Measurements from ENCODE around the gene FSIP1.

Gene FSIP1

GRCh38 chr15:39785841-39786240 is 3.2 kb upstream of the FSIP1 start:
- TF ChIP-seq EZH2 (IDR thresholded peaks at IDR 0.05; ENCODE audit: borderline replicate concordance, low read length), result no peak
- TF ChIP-seq, protein P1, sequence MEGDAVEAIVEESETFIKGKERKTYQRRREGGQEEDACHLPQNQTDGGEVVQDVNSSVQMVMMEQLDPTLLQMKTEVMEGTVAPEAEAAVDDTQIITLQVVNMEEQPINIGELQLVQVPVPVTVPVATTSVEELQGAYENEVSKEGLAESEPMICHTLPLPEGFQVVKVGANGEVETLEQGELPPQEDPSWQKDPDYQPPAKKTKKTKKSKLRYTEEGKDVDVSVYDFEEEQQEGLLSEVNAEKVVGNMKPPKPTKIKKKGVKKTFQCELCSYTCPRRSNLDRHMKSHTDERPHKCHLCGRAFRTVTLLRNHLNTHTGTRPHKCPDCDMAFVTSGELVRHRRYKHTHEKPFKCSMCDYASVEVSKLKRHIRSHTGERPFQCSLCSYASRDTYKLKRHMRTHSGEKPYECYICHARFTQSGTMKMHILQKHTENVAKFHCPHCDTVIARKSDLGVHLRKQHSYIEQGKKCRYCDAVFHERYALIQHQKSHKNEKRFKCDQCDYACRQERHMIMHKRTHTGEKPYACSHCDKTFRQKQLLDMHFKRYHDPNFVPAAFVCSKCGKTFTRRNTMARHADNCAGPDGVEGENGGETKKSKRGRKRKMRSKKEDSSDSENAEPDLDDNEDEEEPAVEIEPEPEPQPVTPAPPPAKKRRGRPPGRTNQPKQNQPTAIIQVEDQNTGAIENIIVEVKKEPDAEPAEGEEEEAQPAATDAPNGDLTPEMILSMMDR (IDR thresholded peaks at IDR 0.05; ENCODE audit: low read length), result no peak
- no peaks in the 10 kb centered on the region for H3K79me2 ChIP-seq (ENCODE audit: insufficient read depth, low read length)
- H3K9me2 ChIP-seq (ENCODE audit: low read depth, low read length), result no peaks in the 10 kb centered on the region
- peaks cover 8% of the 10 kb centered on the region for H3K9me3 ChIP-seq (ENCODE audit: low read length)
- no peaks in the 10 kb centered on the region for H3F3A ChIP-seq (ENCODE audit: insufficient read depth, low read length)
- no peak overlapping the region for H3K4me3 ChIP-seq (ENCODE audit: low read depth, low read length, poor library complexity, severe bottlenecking)
- peaks cover 31% of the 10 kb centered on the region for H3K4me1 ChIP-seq (ENCODE audit: insufficient read depth, low read length, severe bottlenecking)
- H3K4me2 ChIP-seq (ENCODE audit: low read length), result no peak overlapping the region
- no peak overlapping the region for H2AFZ ChIP-seq (ENCODE audit: low read length)
- no peaks in the 10 kb centered on the region for H3K27me3 ChIP-seq (ENCODE audit: insufficient read depth, low read length)
- no peaks in the 10 kb centered on the region for H4K20me1 ChIP-seq (ENCODE audit: insufficient read depth, low read length)
- H3K36me3 ChIP-seq (ENCODE audit: insufficient read depth, low read length), result no peaks in the 10 kb centered on the region
- no peak overlapping the region for H3K9ac ChIP-seq (ENCODE audit: low read length)
- H3K27ac ChIP-seq (ENCODE audit: low read depth, low read length, poor library complexity, severe bottlenecking), result no peak overlapping the region

GRCh38 chr15:39785139-39785538 is 2.5 kb upstream of the FSIP1 start:
- Histone ChIP-seq H3K79me2 (ENCODE audit: insufficient read depth, low read length) (no peaks in the 10 kb centered on the region), H3K9ac (ENCODE audit: low read length) (no peak overlapping the region), H4K20me1 (ENCODE audit: insufficient read depth, low read length) (no peaks in the 10 kb centered on the region), H3F3A (ENCODE audit: insufficient read depth, low read length) (no peaks in the 10 kb centered on the region), H3K4me2 (ENCODE audit: low read length) (no peak overlapping the region; the same call in 1 of the 2 replicates), H3K36me3 (ENCODE audit: insufficient read depth, low read length) (no peaks in the 10 kb centered on the region), H3K4me3 (ENCODE audit: low read depth, low read length, poor library complexity, severe bottlenecking) (no peak overlapping the region), H3K9me3 (ENCODE audit: low read length) (peaks cover 8% of the 10 kb centered on the region), H3K9me2 (ENCODE audit: low read depth, low read length) (no peaks in the 10 kb centered on the region), H2AFZ (ENCODE audit: low read length) (no peak overlapping the region), H3K27ac (ENCODE audit: low read depth, low read length, poor library complexity, severe bottlenecking) (no peak overlapping the region), H3K27me3 (ENCODE audit: insufficient read depth, low read length) (no peaks in the 10 kb centered on the region), H3K4me1 (ENCODE audit: insufficient read depth, low read length, severe bottlenecking) (peaks cover 31% of the 10 kb centered on the region)
- TF ChIP-seq EZH2 (IDR thresholded peaks at IDR 0.05; ENCODE audit: borderline replicate concordance, low read length), result no peak
- TF ChIP-seq, protein P1 (IDR thresholded peaks at IDR 0.05; ENCODE audit: low read length), result no peak

DNA sequence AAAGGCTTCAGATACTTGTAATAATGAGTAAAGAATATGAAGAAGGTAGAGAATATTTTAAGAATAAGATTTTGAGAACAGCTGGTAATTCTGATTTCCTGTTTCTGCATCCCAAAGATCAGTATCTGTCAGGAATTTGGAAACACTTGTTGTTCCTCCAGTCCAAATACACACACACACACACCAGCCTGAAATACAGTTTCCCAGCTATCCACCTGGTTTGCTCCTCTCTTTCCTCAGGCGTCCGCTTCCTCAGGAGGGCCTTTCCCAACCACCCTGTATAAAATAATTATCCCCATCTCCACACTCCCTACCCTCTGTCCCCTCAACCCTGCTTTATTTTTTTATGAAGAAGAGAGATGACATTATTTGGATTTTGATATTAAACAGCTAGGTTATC is 2.0 kb upstream of the FSIP1 start:
- Histone ChIP-seq H3K79me2 (ENCODE audit: insufficient read depth, low read length) (no peaks in the 10 kb centered on the region), H3K4me3 (ENCODE audit: low read depth, low read length, poor library complexity, severe bottlenecking) (no peak overlapping the region), H3K9me3 (ENCODE audit: low read length) (peaks cover 8% of the 10 kb centered on the region), H2AFZ (ENCODE audit: low read length) (no peak overlapping the region), H3K9ac (ENCODE audit: low read length) (no peak overlapping the region), H3K4me2 (ENCODE audit: low read length) (0 out of 2 replicates have a peak overlapping the region, but pooled peaks have one; percentile 90), H3K27me3 (ENCODE audit: insufficient read depth, low read length) (no peaks in the 10 kb centered on the region), H3K9me2 (ENCODE audit: low read depth, low read length) (no peaks in the 10 kb centered on the region), H3K27ac (ENCODE audit: low read depth, low read length, poor library complexity, severe bottlenecking) (no peak overlapping the region), H3K4me1 (ENCODE audit: insufficient read depth, low read length, severe bottlenecking) (peaks cover 31% of the 10 kb centered on the region), H3F3A (ENCODE audit: insufficient read depth, low read length) (no peaks in the 10 kb centered on the region), H3K36me3 (ENCODE audit: insufficient read depth, low read length) (no peaks in the 10 kb centered on the region), H4K20me1 (ENCODE audit: insufficient read depth, low read length) (no peaks in the 10 kb centered on the region)
- TF ChIP-seq, protein P1 (IDR thresholded peaks at IDR 0.05; ENCODE audit: low read length), result no peak
- TF ChIP-seq EZH2 (IDR thresholded peaks at IDR 0.05; ENCODE audit: borderline replicate concordance, low read length), result no peak
